ENCODE results near the gene ULBP1. TPM values are rescaled to one million over a fixed set of nuclear protein-coding genes. Genes with fewer than 3 reads are reported as not detected.

Gene ULBP1
- polyA plus RNA-seq, 1 experiment: 2.6 TPM

DNA sequence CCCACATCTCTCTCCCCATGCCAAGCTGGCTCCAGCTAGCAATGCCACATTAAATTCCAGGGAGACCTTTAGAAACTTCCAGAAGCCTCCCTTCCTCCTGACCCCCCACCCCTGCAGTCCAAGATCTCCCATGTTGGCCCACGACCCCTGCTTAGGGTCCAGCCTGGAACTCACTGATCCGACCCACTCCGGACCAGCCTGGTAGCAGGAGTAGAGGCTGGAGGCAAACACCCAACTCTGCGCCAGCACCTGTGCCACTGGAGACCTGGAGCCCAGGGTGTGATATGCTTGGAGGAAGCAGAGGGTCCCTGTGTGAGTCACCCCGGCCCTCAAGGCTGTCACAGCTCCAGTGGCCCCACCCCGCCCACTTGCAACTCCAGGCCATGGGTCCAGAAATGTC is 3.3 kb upstream of the ULBP1 start:
- DNase-seq (ENCODE audit: low read depth): no peak
- Histone ChIP-seq H3K4me3 (ENCODE audit: low read depth, low read length) (no peak overlapping the region), H3K36me3 (ENCODE audit: control insufficient read depth, insufficient read depth, low read length) (no peaks in the 10 kb centered on the region), H3K27me3 (ENCODE audit: control insufficient read depth, insufficient read depth, low read length) (peaks cover 30% of the 10 kb centered on the region)
- ChIA-PET POLR2A (no interaction called here), CTCF (interaction anchor here (0.8 to 1.9 kb wide), 2 partner anchors 113 to 353 kb away, joined by 3 to 4 read pairs; no protein-coding TSS in a partner anchor)
- TF ChIP-seq, protein P1, sequence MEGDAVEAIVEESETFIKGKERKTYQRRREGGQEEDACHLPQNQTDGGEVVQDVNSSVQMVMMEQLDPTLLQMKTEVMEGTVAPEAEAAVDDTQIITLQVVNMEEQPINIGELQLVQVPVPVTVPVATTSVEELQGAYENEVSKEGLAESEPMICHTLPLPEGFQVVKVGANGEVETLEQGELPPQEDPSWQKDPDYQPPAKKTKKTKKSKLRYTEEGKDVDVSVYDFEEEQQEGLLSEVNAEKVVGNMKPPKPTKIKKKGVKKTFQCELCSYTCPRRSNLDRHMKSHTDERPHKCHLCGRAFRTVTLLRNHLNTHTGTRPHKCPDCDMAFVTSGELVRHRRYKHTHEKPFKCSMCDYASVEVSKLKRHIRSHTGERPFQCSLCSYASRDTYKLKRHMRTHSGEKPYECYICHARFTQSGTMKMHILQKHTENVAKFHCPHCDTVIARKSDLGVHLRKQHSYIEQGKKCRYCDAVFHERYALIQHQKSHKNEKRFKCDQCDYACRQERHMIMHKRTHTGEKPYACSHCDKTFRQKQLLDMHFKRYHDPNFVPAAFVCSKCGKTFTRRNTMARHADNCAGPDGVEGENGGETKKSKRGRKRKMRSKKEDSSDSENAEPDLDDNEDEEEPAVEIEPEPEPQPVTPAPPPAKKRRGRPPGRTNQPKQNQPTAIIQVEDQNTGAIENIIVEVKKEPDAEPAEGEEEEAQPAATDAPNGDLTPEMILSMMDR (IDR thresholded peaks at IDR 0.05; ENCODE audit: insufficient read depth, low read depth, low read length): no peak

DNA sequence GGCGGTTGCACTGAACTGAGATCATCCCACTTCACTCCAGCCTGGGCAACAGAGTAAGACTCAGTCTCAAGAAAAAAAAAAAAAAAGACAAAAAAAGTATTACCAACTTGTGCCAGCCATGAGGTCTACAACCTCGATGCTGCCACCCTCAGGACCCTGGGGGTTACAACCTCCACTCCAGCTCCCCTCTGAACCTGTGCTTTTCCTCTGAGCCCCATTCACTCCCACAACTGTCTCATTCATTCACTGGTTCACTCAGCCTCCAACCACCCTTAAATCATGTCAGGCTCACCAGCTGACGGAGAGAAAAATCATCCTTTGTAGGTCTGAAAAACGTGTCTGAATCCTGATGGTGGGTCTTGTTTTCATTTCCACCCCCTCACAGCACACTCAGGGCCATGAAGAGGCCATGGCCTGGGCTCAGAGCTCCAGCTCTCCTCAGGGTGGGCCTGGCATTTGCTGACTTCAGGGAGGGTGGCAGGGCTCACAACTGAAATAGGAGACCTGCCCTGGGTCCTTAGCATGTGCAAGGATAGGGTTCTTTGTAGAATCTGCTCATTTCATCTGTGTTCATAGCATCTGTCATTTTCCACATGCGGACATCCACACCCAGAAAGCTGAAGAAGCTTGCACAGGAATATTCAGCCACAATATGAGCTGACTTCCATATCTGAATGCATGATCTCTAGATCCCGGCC is 1.9 kb upstream of the ULBP1 start:
- TF ChIP-seq, protein P1 (IDR thresholded peaks at IDR 0.05; ENCODE audit: insufficient read depth, low read depth, low read length): 0 out of 2 replicates have a peak, but pooled peaks have one; percentile 22
- ChIA-PET CTCF (interaction anchor here (1.9 kb wide), 1 partner anchor 115 kb away, joined by 4 read pairs; no protein-coding TSS in a partner anchor), POLR2A (no interaction called here)
- Histone ChIP-seq H3K36me3 (ENCODE audit: control insufficient read depth, insufficient read depth, low read length) (no peaks in the 10 kb centered on the region), H3K27me3 (ENCODE audit: control insufficient read depth, insufficient read depth, low read length) (peaks cover 29% of the 10 kb centered on the region), H3K4me3 (ENCODE audit: low read depth, low read length) (no peak overlapping the region)
- no peak for DNase-seq (ENCODE audit: low read depth)

DNA sequence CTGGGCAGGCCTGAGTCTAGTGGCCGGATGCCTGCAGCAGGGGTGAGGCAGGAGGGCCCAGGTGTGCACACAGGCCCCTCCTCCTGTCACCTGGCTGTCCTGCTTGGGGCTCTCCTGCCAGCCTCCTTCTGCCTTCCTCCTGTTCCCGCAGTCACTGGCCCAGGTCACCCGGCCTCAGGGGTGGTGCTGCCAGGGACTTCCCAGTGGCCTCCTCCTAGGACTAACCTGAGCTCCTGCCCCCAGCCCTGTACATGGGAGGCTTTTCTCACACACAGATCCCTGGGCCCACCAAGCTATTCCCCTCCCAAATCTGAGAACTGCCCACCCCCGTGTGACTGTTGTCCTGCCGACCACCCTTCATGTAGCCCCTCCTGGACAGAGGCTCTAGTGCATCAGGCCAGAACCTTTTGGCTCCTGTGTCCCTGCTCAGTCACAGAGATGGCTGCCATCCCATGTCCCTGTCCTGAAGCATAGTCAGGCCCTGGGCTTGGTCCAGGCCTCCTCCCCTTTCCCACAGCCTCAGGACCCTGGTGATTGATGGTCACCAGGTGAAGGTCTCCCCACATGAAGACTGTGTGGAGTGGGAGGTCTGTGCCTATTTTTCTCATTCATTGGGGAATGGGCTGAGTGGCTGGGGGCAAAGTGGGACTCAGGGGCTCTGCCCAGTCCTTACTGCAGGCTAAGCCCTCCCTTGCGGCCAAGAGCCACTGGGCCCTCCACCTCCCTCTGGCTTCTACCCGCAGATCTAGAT is 1.1 kb upstream of the ULBP1 start:
- ChIA-PET CTCF (no interaction called here), POLR2A (no interaction called here)
- Histone ChIP-seq H3K4me3 (ENCODE audit: low read depth, low read length) (no peak overlapping the region; the same call in 1 of the 2 replicates), H3K27me3 (ENCODE audit: control insufficient read depth, insufficient read depth, low read length) (peaks cover 34% of the 10 kb centered on the region), H3K36me3 (ENCODE audit: control insufficient read depth, insufficient read depth, low read length) (no peaks in the 10 kb centered on the region)
- no peak for DNase-seq (ENCODE audit: low read depth)
- TF ChIP-seq, protein P1 (IDR thresholded peaks at IDR 0.05; ENCODE audit: insufficient read depth, low read depth, low read length): no peak

DNA sequence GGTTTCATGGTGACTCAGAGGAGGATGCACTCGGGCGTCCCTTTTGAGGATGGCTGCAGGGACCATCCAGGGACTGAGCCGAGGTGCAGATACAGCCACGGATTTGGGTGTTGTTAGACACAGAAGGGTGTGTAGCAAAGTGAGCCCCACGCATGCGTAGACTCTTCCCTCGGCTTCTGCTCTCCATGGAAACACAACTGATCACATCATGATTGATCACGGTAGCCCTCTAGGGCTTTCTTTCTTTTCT is 606 bp upstream of the ULBP1 start:
- TF ChIP-seq, protein P1 (IDR thresholded peaks at IDR 0.05; ENCODE audit: insufficient read depth, low read depth, low read length): no peak
- Histone ChIP-seq H3K36me3 (ENCODE audit: control insufficient read depth, insufficient read depth, low read length) (no peaks in the 10 kb centered on the region), H3K4me3 (ENCODE audit: low read depth, low read length) (peak overlapping the region; percentile 45), H3K27me3 (ENCODE audit: control insufficient read depth, insufficient read depth, low read length) (peaks cover 32% of the 10 kb centered on the region)
- POLR2A ChIA-PET: no interaction called here
- DNase-seq (ENCODE audit: low read depth): peak; percentile 4
- CTCF ChIA-PET: no interaction called here

DNA sequence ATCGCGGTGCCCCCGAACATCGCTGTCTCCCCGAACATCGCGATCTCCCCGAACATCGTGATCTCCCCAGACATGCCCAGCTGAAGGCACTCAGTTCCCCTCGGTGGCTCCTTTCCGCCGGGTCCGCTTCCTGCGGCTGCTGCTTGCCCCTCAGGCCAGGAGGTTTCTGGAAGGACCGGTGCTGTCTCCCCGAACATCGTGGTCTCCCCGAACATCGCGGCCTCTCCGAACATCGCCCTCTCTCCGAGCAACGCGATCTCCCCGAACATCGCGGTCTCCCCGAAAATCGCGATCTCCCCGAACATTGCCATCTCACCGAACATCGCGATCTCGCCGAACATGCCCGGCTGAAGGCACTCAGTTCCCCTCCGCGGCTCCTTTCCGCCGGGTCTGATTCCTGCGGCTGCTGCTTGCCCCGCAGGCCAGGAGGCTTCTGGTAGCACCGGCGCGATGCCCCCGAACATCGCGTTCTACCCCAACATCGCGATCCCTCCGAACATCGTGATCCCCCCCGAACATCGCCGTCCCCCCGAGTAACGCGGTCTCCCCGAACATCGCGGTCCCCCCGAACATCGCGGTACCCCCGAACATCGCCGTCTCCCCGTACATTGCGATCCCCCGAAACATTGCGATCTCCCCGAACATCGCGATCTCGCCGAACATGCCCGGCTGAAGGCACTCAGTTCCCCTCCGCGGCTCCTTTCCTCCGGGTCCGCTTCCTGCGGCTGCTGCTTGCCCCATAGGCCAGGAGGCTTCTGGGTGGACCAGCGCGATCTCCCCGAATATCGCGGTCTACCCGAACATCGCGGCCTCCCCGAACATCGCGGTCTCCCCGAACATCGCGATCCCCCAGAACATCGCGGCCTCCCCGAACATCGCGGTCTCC is 808 bp downstream of the ULBP1 start:
- ChIA-PET CTCF (no interaction called here), POLR2A (no interaction called here)
- DNase-seq (ENCODE audit: low read depth): no peak
- TF ChIP-seq, protein P1 (IDR thresholded peaks at IDR 0.05; ENCODE audit: insufficient read depth, low read depth, low read length): no peak
- Histone ChIP-seq H3K36me3 (ENCODE audit: control insufficient read depth, insufficient read depth, low read length) (no peaks in the 10 kb centered on the region), H3K27me3 (ENCODE audit: control insufficient read depth, insufficient read depth, low read length) (peaks cover 34% of the 10 kb centered on the region), H3K4me3 (ENCODE audit: low read depth, low read length) (peak overlapping the region; percentile 45)

All from BJ (cell line).